NCI-H2081 treated with DMSO at 0.1 percent for 48 hours (cell line): ENCODE results near the gene STAT5B.
"Not testable (repeated sequence)": the region's sequence is repeated elsewhere in the genome, so short reads cannot be mapped to it uniquely, and the experiment has no call there.

Source experiments
- DNase-seq: peaks from one replicate; lab custom pipeline; 2025; lab: John Stamatoyannopoulos, UW

Gene STAT5B

DNA sequence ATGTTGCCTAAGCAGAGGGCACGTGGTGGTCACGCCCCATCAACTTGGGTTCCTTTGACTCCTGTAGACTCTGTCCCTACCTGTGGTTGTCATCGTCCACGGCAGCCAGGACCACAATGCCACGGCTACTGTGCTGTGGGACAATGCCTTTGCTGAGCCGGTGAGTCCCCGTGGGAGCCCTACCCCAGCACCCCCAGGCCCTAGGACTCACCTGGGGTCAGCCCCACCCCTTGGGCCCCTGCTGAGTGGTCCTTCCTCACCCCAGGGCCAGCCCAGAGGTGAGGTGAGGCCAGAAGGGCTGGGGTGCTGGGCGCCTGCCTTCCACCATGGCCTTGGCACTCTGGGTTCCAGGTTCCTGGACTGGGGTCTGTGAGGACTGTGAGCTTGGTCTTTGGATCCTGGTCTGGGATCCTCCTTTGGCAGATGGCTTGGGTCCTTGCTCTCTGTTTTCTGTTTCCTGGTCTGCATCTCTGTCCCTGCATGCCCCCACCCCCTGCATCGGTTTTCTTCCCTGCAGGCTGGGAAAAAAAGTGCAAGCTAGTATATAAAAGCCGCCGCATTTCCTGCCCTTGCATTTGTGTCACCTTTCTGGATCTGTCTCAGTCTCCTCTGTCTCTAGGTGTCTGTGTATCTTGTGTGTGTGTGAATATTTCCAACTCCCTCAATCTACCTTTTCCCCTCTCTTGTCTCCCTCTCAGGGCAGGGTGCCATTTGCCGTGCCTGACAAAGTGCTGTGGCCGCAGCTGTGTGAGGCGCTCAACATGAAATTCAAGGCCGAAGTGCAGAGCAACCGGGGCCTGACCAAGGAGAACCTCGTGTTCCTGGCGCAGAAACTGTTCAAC, 29.6 kb upstream of the STAT5B start:
- DNase-seq = no peak

GRCh38 chr17:42305031-42305330, 28.8 kb upstream of the STAT5B start:
- DNase-seq = not testable (repeated sequence)

DNA sequence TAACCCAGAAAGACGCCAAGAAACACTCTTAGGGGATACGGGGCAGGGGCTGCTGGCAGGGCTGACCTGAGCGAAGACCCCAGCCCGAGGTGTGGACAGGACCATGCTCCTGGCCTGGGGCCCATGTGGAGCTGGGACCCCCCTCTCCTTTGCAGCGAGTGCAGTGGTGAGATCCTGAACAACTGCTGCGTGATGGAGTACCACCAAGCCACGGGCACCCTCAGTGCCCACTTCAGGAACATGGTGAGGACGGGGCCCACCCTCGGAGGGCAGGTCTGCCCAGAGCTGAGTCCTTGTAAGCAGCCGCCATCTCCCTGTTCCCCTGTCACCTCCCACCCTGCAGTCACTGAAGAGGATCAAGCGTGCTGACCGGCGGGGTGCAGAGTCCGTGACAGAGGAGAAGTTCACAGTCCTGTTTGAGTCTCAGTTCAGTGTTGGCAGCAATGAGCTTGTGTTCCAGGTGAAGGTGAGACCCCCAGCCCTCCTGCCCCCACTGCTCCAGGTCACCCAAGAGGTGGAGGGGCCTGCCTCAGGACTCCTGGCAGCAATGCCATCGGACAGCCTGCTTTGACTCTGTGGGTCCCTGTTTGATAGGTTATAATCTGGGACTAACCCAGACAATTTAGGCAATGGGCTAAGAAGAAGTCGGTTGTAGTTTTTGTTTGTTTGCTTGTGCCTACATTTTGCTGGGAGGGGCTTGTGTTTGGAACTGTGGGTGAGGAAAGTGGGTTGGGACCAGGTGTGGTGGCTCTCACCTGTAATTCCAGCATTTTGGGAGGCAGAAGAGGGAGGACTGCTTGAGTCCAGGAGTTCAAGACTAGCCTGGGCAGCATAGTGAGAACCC, 28.2 kb upstream of the STAT5B start:
- DNase-seq = no peak

- no peak for DNase-seq
Observed at GRCh38 chr17:42303694-42304093, 27.5 kb upstream of the STAT5B start.

GRCh38 chr17:42301022-42301421, 24.8 kb upstream of the STAT5B start:
- DNase-seq = no peak

DNA sequence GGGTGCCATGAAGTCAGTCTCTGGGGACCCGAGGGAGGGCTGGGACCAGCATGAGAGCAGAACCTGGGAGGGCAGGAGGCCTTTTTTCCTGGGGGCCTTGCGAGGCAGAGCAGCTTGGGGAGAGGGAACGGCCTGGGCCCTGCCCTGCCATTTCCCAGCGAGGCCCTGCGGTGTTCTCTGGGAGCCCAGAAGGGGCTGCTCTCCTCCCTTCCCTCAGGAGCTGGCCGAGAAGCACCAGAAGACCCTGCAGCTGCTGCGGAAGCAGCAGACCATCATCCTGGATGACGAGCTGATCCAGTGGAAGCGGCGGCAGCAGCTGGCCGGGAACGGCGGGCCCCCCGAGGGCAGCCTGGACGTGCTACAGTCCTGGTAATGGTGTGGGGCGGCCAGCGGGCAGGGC, 23.7 kb upstream of the STAT5B start:
- not testable (repeated sequence) for DNase-seq

- not testable (repeated sequence) for DNase-seq
Observed at GRCh38 chr17:42299361-42299760, 23.2 kb upstream of the STAT5B start.

DNA sequence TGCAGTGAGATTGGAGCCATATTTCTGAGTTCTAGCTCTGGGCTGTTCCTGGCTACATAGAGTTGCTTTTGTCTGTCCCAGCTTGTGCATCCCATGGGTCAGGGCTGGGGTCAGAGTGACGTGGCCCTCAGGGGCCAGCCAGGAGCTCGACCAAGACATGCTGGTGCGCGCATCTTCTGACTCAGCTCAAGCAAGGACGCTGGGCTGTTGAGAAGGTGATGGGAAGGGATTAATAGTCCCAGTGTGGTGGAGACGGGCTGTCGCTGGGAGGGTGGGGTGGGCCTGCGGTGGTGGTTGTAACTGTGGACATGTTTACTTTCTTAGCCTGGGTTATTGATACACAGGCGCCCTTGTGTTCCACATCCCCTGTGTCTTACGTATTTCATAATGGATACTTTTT, 21.6 kb upstream of the STAT5B start:
- not testable (repeated sequence) for DNase-seq

GRCh38 chr17:42296012-42296411, 19.8 kb upstream of the STAT5B start:
- no peak for DNase-seq

GRCh38 chr17:42294469-42295398, 18.5 kb upstream of the STAT5B start:
- DNase-seq = no peak

- DNase-seq = no peak
Observed at GRCh38 chr17:42291129-42291528, 14.9 kb upstream of the STAT5B start.

DNA sequence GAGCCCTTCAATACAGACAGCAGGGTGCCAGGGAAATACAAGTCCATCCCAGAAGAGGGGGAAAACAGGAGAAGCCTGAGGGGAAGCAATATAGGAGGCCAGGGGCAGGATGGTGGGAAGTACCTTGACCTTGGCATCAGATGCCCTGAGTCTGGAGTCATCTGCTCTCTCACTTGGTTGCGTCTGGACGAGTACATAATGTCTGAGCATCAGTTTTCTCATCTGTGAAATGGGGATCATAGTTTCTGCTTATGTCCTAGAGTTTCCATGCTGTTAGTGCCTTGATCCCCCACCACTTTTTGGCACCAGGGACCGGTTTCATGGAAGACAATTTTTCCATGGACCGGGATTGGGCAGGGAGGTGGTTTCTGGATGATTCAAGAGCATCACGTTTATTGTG, 14.4 kb upstream of the STAT5B start:
- DNase-seq = no peak

- DNase-seq = no peak
Observed at GRCh38 chr17:42289611-42290181, 13.5 kb upstream of the STAT5B start.

DNA sequence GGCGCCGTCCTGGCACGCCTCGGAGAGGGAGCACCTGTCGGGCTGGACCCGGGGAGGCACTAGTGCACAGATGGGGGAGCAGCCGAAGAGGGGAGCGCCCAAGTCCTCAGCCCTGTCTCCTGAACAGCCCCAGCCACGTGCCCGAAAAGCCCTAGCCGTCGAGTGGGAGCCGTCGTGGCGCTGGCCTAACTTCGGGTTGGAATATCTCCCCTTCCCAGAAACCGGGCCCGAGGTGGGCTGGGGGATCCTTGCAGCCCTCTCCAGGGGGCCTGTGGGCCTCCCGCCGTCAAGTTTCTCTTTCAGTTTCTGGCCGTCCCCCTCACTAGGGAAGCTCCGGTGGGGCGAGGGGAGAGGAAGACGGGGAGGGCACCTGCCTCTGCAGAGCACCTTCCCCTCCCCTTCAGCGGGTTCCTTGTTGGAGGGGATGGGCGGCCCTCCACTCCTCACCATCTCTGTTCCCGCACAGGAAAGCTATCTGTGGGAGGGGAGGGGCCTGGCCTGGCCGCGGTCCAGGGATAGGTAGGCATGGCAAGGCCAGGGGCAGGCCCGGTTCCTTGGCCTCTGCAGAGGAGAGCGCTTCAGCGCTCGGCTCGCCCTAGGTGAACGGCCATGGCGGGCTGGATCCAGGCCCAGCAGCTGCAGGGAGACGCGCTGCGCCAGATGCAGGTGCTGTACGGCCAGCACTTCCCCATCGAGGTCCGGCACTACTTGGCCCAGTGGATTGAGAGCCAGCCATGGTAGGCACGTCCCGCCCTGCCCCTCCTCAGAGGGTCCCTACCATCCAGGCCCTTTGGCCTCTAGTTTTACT, 12.8 kb upstream of the STAT5B start:
- DNase-seq = no peak

- peak; percentile 29 for DNase-seq
Observed at GRCh38 chr17:42287977-42288802, 12.0 kb upstream of the STAT5B start, which contains the start of gene STAT5A. STAT5A (plus strand) TSS chr17:42288498; CDS start chr17:42289412, 914 bp downstream.

GRCh38 chr17:42287305-42287976, 11.2 kb upstream of the STAT5B start:
- DNase-seq = no peak

- DNase-seq = no peak
Observed at GRCh38 chr17:42286411-42287221, 10.4 kb upstream of the STAT5B start.

GRCh38 chr17:42285346-42286050, 9.3 kb upstream of the STAT5B start:
- DNase-seq = no peak
